Sigmoid colon (tissue), 7 donors: Measurements from ENCODE around the gene ARHGAP28. TPM values are rescaled to one million over a fixed set of nuclear protein-coding genes. Genes with fewer than 3 reads are reported as not detected.

Experiments used
- DNase-seq: peaks from one replicate; pipeline ENCODE4 v3.0.0-alpha.2; 2019
- H3K27ac ChIP-seq, 4 donors: fragments of 200-600 bp; sonication (generic); one replicate each; pipeline ENCODE4 v1.5.1; 2016 to 2019; ENCODE audit warnings: mild to moderate bottlenecking in 1 of 4
- H3K27me3 ChIP-seq, 3 donors: fragments of 200-600 bp; sonication (generic); one replicate each; pipeline ENCODE4 v1.5.1; 2019; ENCODE audit warnings: mild to moderate bottlenecking in 1 of 3
- H3K36me3 ChIP-seq, 4 donors: fragments of 200-600 bp; sonication (generic); one replicate each; pipeline ENCODE4 v1.5.1; 2016 to 2019
- H3K4me1 ChIP-seq, 4 donors: fragments of 200-600 bp; sonication (generic); one replicate each; pipeline ENCODE4 v1.5.1; 2017 to 2019
- H3K4me3 ChIP-seq, 4 donors: fragments of 200-600 bp; sonication (generic); one replicate each; pipeline ENCODE4 v1.5.1; 2017 to 2019; ENCODE audit warnings: mild to moderate bottlenecking in 2 of 4, moderate library complexity in 1 of 4
- H3K9me3 ChIP-seq, 4 donors: fragments of 200-600 bp in 3 of 4; sonication (generic) in 3 of 4; one replicate each; pipeline versions ENCODE4 v1.5.1 to v1.6.1; 2013 to 2019
- EP300 ChIP-seq, 4 donors: sonication (generic); formaldehyde crosslinking; IDR thresholded peaks; one replicate each; pipeline ENCODE4 v1.6.1; 2017; ENCODE audit warnings: antibody characterized with exemption in 4 of 4
- POLR2A ChIP-seq, 2 donors: fragments of 450-650 bp; IDR thresholded peaks; one replicate each; pipeline ENCODE4 v1.6.1; 2016; ENCODE audit warnings: antibody characterized with exemption in 2 of 2, mild to moderate bottlenecking in 2 of 2, moderate library complexity in 2 of 2
- POLR2AphosphoS5 ChIP-seq, 4 donors: sonication (generic); formaldehyde crosslinking; IDR thresholded peaks; one replicate each; pipeline ENCODE4 v1.6.1; 2017; ENCODE audit warnings: antibody characterized with exemption in 4 of 4
- WGBS, 2 donors: extraction: QIAGEN DNeasy Blood & Tissue Kit; methylation state at CpG; one replicate each; pipeline ENCODE4 v1.1.7; 2013; 5-methylcytosine and 5-hydroxymethylcytosine counted together
- intact Hi-C: fragments of 100-400 bp; cut with DNase I; formaldehyde crosslinking; loops from one replicate; pipeline ENCODE4 v1.15.1; 2023
- polyA plus RNA-seq, 3 donors: library from polyadenylated mRNA; stranded (reverse); fragments of 200-250 nt; gene quantifications; one replicate each; pipeline ENCODE4 v1.2.3, GENCODE V29; 2013
- total RNA-seq, 4 donors: library from RNA; depleted of rRNA; stranded (reverse); fragments of >200 nt; gene quantifications; one replicate each; pipeline ENCODE4 v1.1.0, GENCODE V29; 2016
- TF ChIP-seq, protein P1 (sequence below), 4 experiments: fragments of 450-650 bp in 3 of 4; fragments of 200-600 bp in 1 of 4; IDR thresholded peaks; one replicate each; pipeline ENCODE4 v1.5.1; 2016 to 2019; ENCODE audit warnings: antibody characterized with exemption in 4 of 4, mild to moderate bottlenecking in 3 of 4, moderate library complexity in 2 of 4
- donor health status: healthy with polysubstance abuse.
- donor health status: Bipolar disorder and iron deficiency.
- donor health status: healthy.

ARHGAP28 gene
- total and polyA plus RNA-seq, 7 donors: 0.23 to 13.2 (median 4.3) TPM

DNA sequence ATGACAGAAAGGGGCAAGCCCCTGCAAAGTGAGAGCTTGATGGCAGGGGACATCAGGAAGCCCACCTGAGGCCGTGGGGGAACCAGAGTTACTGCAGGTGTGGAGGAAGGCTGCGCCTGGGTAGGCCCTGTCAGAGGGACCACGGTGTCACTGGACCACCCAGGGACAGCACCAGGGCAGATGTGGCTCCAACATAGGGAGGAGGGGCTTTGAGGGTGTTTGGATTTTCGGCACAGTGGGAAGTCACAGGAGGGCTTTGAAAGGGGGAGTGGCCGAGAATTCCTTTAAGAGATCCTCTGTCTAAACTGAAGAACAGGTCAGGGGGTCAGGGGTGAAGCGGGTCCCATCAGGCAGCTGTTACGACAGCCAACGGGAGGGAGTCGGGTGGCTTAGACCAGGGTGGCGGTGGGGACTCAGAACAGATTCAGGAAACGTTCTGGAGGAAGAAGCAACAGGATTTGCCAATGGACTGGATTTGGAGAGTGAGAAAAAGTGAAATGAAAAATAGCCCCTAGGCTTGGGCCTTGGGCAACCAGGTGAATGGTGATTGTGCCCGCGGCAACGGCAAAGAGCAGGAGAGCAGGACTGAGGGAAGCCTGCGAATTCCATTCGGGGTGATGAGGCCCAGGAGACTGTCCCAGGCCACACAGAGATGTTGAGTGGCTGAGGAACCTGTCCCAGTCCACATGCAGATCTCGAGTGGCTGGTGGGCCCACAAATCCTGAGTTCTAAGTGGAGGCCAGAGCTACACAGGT, 222.0 kb downstream of the ARHGAP28 start:
- Histone ChIP-seq H3K27me3 (no peaks in the 10 kb centered on the region), H3K4me1 (no peaks in the 10 kb centered on the region), H3K36me3 (no peaks in the 10 kb centered on the region), H3K9me3 (no peaks in the 10 kb centered on the region), H3K27ac (no peak overlapping the region), H3K4me3 (no peak overlapping the region)
- intact Hi-C loops: no loop called here
- WGBS, 2 donors: 86 to 89% methylated on average over 17 of the region's 17 CpGs
- no peak for DNase-seq
- TF ChIP-seq, protein P1, sequence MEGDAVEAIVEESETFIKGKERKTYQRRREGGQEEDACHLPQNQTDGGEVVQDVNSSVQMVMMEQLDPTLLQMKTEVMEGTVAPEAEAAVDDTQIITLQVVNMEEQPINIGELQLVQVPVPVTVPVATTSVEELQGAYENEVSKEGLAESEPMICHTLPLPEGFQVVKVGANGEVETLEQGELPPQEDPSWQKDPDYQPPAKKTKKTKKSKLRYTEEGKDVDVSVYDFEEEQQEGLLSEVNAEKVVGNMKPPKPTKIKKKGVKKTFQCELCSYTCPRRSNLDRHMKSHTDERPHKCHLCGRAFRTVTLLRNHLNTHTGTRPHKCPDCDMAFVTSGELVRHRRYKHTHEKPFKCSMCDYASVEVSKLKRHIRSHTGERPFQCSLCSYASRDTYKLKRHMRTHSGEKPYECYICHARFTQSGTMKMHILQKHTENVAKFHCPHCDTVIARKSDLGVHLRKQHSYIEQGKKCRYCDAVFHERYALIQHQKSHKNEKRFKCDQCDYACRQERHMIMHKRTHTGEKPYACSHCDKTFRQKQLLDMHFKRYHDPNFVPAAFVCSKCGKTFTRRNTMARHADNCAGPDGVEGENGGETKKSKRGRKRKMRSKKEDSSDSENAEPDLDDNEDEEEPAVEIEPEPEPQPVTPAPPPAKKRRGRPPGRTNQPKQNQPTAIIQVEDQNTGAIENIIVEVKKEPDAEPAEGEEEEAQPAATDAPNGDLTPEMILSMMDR (IDR thresholded peaks at IDR 0.05): no peak
- TF ChIP-seq POLR2A (IDR thresholded peaks at IDR 0.05) (no peak), EP300 (IDR thresholded peaks at IDR 0.05) (no peak), POLR2AphosphoS5 (IDR thresholded peaks at IDR 0.05) (no peak)

DNA sequence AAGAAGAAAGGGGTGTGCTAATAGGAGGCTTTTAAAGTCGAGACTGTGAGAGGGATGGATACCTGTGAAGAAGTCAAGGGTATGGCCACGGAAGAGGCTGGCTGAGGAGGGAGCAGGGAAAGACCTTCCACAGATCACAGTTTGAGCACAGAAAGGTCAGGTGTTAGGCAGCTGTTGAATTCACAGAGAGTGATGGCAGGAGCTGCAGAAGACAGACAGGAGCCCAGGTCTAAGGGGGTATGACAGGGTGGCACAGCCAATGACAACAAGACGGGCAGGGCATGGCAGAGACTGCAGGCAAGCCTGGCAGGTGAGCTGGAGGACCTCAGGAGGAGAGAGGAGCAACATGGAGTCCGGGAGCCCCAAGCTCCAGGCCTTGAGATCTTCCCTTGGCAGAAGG, 225.0 kb downstream of the ARHGAP28 start:
- Histone ChIP-seq H3K36me3 (no peaks in the 10 kb centered on the region), H3K9me3 (no peaks in the 10 kb centered on the region), H3K4me3 (no peak overlapping the region), H3K4me1 (no peaks in the 10 kb centered on the region), H3K27ac (no peak overlapping the region), H3K27me3 (no peaks in the 10 kb centered on the region)
- TF ChIP-seq, protein P1 (IDR thresholded peaks at IDR 0.05): no peak
- no peak for TF ChIP-seq EP300 (IDR thresholded peaks at IDR 0.05)
- no peak for TF ChIP-seq POLR2A (IDR thresholded peaks at IDR 0.05)
- no peak for TF ChIP-seq POLR2AphosphoS5 (IDR thresholded peaks at IDR 0.05)
- no peak for DNase-seq
- intact Hi-C loops: no loop called here
- WGBS, 2 donors: 88 to 92% methylated on average over 4 of the region's 4 CpGs

DNA sequence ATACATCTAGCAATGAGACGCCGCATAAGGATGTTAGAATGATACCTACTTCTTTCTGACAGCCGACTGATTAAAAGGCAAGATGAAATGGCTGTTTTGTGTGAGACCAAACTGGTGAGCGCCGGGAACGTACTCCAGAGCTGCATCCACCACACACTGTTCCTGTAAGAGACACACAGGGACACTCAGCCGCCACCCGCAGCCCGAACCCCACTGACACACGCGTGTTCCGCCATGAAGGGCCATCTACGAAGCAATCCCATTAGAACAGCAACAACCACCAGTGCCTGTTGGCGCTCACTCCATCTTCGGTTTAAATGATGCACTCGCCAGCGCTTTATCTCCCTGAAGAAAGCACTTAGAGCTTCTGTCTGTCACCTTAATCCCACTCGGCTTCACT, 225.8 kb downstream of the ARHGAP28 start:
- Histone ChIP-seq H3K9me3 (no peaks in the 10 kb centered on the region), H3K27me3 (no peaks in the 10 kb centered on the region), H3K27ac (no peak overlapping the region), H3K4me1 (no peaks in the 10 kb centered on the region), H3K4me3 (no peak overlapping the region), H3K36me3 (no peaks in the 10 kb centered on the region)
- TF ChIP-seq EP300 (IDR thresholded peaks at IDR 0.05) (no peak), POLR2AphosphoS5 (IDR thresholded peaks at IDR 0.05) (no peak)
- TF ChIP-seq, protein P1 (IDR thresholded peaks at IDR 0.05): no peak
- 95 to 98% methylated on average over 18 of the region's 18 CpGs for WGBS, 2 donors
- no peak for DNase-seq
- intact Hi-C loops: no loop called here

DNA sequence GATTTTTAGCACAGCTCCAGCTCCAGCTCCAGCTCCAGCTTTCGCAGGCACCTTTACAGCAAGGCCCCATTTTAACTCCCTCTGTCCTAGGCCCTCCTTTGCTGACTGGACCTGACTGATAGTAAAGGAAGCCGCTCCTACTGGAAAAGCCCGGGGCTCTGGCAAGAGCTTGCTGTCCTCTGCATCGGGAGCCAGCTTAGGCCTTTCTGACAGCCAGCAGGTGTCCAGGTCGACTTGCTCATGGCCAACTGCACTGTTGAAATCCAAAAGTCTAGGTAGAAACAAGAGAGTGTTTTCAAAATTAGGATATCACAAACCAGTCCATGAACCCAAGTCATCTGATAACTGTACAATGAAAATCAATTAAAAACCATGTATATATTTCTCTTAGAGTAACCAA, 227.0 kb downstream of the ARHGAP28 start:
- intact Hi-C loops: no loop called here
- Histone ChIP-seq H3K4me3 (no peak overlapping the region), H3K27ac (no peak overlapping the region), H3K36me3 (no peaks in the 10 kb centered on the region), H3K4me1 (no peaks in the 10 kb centered on the region), H3K9me3 (no peaks in the 10 kb centered on the region), H3K27me3 (no peaks in the 10 kb centered on the region)
- DNase-seq: no peak
- WGBS, 2 donors: 91 to 92% methylated on average over 5 of the region's 5 CpGs
- TF ChIP-seq POLR2AphosphoS5 (IDR thresholded peaks at IDR 0.05) (no peak), EP300 (IDR thresholded peaks at IDR 0.05) (no peak), POLR2A (IDR thresholded peaks at IDR 0.05) (no peak)
- TF ChIP-seq, protein P1 (IDR thresholded peaks at IDR 0.05): no peak

DNA sequence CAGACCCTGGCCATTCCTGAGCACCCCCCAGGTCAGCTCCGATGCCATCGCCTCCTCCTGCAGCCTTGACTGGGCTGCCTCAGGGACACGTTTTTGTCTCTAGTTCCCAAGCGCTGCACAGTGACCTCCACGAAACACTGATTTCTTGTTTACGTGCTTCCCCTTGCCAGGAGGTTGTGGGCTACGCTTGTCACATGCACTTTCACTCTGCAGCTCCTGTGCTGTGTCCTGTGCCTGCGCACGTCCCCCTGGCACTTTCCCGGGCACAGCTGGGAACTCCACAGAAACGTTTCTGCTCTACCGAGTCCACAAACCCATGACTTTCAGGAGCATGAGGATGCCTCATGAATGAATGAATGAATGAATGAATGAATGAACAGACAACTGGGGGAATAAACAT, 227.5 kb downstream of the ARHGAP28 start:
- Histone ChIP-seq H3K27ac (no peak overlapping the region), H3K36me3 (no peaks in the 10 kb centered on the region), H3K27me3 (no peaks in the 10 kb centered on the region), H3K4me3 (no peak overlapping the region), H3K4me1 (no peaks in the 10 kb centered on the region), H3K9me3 (no peaks in the 10 kb centered on the region)
- DNase-seq: no peak
- TF ChIP-seq POLR2AphosphoS5 (IDR thresholded peaks at IDR 0.05): no peak
- TF ChIP-seq, protein P1 (IDR thresholded peaks at IDR 0.05): no peak
- TF ChIP-seq EP300 (IDR thresholded peaks at IDR 0.05): no peak
- TF ChIP-seq POLR2A (IDR thresholded peaks at IDR 0.05): no peak
- 94 to 95% methylated on average over 12 of the region's 12 CpGs for WGBS, 2 donors
- intact Hi-C loops: no loop called here
